Tibial nerve (tissue), 4 donors: Measurements from ENCODE around the gene TIMM23. TPM values are rescaled to one million over a fixed set of nuclear protein-coding genes. Genes with fewer than 3 reads are reported as not detected.
"Not testable (repeated sequence)": the region's sequence is repeated elsewhere in the genome, so short reads cannot be mapped to it uniquely, and the experiment has no call there.

Source experiments
- DNase-seq, 2 donors: peaks; one replicate each; pipeline ENCODE4 v3.0.0-alpha.2; 2019; ENCODE audit warnings: low spot score in 2 of 2
- H3K27ac ChIP-seq, 4 donors: fragments of 200-600 bp; sonication (generic) in 3 of 4; one replicate each; pipeline ENCODE4 v1.5.1; 2017 to 2019; ENCODE audit warnings: mild to moderate bottlenecking in 1 of 4
- H3K27me3 ChIP-seq, 2 donors: fragments of 200-600 bp; sonication (generic) in 1 of 2; one replicate each; pipeline versions ENCODE4 v1.5.1 to v1.6.0; 2017 to 2019
- H3K36me3 ChIP-seq, 3 donors: fragments of 200-600 bp; sonication (generic); one replicate each; pipeline ENCODE4 v1.5.1; 2018 to 2019
- H3K4me1 ChIP-seq, 4 donors: fragments of 200-600 bp; sonication (generic) in 3 of 4; one replicate each; pipeline ENCODE4 v1.5.1; 2017 to 2019
- H3K4me3 ChIP-seq, 4 donors: fragments of 200-600 bp; sonication (generic) in 3 of 4; one replicate each; pipeline ENCODE4 v1.5.1; 2017 to 2019; ENCODE audit warnings: mild to moderate bottlenecking in 1 of 4, moderate library complexity in 1 of 4
- H3K9me3 ChIP-seq, 4 donors: fragments of 200-600 bp; sonication (generic) in 3 of 4; one replicate each; pipeline ENCODE4 v1.5.1; 2017 to 2019
- WGBS, 2 donors: methylation state at CpG; one replicate each; pipeline ENCODE4 v1.1.5; 2018; 5-methylcytosine and 5-hydroxymethylcytosine counted together
- total RNA-seq, 4 donors: library from RNA; depleted of rRNA; stranded (reverse); fragments of >200 nt; gene quantifications; one replicate each; pipeline ENCODE4 v1.1.0, GENCODE V29; 2016
- TF ChIP-seq, protein P1 (sequence below), 5 experiments: fragments of 200-600 bp in 3 of 5; fragments of 450-650 bp in 2 of 5; sonication (generic) in 3 of 5; IDR thresholded peaks; one replicate each; pipeline ENCODE4 v1.5.1; 2016 to 2019; ENCODE audit warnings: antibody characterized with exemption in 5 of 5, mild to moderate bottlenecking in 3 of 5, moderate library complexity in 2 of 5

Gene TIMM23
- total RNA-seq, 4 donors from 2014 or later: 29.6 to 42.9 (median 35.7) TPM

DNA sequence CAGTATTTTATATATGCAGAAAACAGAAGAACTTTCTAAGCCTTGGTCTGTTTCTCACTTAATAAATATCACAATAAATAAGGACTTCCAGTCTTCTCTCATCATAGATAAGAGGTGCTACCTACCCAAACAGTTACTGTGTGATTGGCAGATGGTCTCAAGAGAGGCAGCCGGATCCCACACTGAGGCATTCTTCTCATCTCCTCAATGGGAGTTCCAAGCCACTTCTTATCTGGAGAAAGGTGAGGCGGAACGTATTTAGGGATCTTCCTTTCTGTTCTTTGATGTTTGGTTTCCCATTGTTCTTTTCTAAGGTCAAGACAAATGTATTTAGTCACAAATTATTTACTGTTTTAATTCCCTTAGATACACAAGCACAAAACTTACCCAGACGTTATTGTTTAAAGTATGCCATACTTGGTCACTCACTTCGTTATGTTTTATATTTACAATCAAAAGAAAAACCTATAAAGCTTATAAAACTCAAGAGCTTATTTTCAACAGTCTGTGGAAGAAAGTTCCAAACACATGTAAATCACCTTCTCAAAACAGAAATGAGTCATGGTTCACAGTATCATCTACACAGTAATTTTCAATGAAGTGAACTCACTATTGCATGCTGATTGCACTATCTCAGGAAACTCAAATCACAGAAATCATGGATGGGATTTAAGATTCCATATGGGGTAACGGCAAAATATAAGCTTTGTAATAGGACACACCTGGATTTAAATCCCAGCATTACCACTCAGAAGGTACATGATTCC, 9.4 kb upstream of the TIMM23 start:
- WGBS, 2 donors: 92 to 94% methylated on average over 6 of the region's 6 CpGs
- H3K27me3 ChIP-seq, H3K9me3 ChIP-seq, H3K4me1 ChIP-seq, H3K27ac ChIP-seq, DNase-seq, H3K36me3 ChIP-seq, H3K4me3 ChIP-seq: not testable (repeated sequence)

DNA sequence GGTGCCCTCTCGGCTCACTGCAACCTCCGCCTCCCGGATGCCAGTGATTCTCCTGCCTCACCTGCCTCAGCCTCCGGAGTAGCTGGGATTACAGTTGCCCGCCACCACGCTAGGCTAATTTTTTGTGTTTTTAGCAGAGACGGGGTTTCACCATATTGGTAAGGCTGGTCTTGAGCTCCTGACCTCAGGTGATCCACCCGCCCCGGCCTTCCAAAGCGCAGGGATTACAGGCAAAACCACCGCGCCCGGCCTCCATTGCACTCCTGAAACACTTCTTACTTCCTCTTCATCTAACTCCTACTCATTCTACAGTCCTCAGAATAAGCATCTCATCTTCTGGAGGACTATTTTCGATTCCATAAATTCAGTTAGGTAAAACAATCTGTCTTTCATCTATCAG, 1.3 kb upstream of the TIMM23 start:
- H3K36me3 ChIP-seq, DNase-seq, H3K9me3 ChIP-seq, H3K27ac ChIP-seq, H3K27me3 ChIP-seq: not testable (repeated sequence)
- Histone ChIP-seq H3K4me3 (peak overlapping the region; percentile 50 to 92 (median 73)), H3K4me1 (peaks cover 0 to 30% (median 12%) of the 10 kb centered on the region in 4 donors)
- WGBS, 2 donors: 55 to 56% methylated on average over 14 of the region's 14 CpGs

DNA sequence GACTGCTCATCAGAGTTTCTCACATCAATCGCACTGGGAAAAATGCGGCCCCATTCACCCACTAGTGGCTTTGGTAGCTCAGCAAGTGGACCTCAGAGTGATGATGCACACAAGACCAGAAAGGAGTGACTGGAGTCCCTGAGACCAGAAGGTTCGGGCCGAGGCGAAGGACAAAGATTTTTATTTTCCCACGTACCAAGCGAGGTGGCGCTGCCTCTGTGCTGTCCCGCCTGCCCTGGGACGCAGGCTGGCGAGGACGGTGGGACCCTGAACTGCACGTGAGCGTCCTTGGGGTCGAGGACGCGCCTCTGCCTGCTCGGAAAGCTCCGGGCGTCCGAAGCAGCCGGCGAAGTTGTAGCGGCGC, 565 bp upstream of the TIMM23 start:
- WGBS, 2 donors: 0% methylated on average over 17 to 21 of the region's 25 CpGs
- H3K36me3 ChIP-seq, DNase-seq, H3K27me3 ChIP-seq, H3K9me3 ChIP-seq: not testable (repeated sequence)
- Histone ChIP-seq H3K4me3 (peak overlapping the region; percentile 50 to 92 (median 73)), H3K27ac (peak overlapping the region; percentile 10 to 74 (median 58)), H3K4me1 (peaks cover 0 to 30% (median 12%) of the 10 kb centered on the region in 4 donors)

DNA sequence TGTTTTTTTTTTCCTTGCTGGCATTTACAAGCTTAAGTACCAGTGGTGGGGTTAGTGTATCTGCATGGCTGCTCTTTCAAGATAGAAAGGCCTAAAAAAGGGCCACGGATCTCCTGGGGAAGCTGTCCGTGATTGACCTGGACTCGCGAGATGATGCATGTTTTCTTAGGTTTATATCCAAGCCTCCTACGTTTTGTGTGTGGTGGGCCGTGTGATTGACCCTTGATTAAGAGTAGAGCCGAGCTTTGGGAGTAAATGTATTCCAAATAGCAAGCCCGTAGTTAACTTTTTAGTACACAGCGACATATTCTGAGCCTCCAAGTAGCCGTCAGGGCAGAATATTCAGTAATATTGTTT, 502 bp downstream of the TIMM23 start:
- H3K9me3 ChIP-seq, H3K27me3 ChIP-seq, DNase-seq: not testable (repeated sequence)
- H3K27ac ChIP-seq: peak overlapping the region in 2 of 4 donors; percentile 69 to 74
- peaks cover 0 to 11% (median 0%) of the 10 kb centered on the region in 3 donors for H3K36me3 ChIP-seq
- WGBS, 2 donors: 0 to 1% methylated on average over 10 of the region's 10 CpGs
- peak overlapping the region; percentile 50 to 92 (median 73) for H3K4me3 ChIP-seq
- H3K4me1 ChIP-seq: peaks cover 0 to 30% (median 12%) of the 10 kb centered on the region in 4 donors

DNA sequence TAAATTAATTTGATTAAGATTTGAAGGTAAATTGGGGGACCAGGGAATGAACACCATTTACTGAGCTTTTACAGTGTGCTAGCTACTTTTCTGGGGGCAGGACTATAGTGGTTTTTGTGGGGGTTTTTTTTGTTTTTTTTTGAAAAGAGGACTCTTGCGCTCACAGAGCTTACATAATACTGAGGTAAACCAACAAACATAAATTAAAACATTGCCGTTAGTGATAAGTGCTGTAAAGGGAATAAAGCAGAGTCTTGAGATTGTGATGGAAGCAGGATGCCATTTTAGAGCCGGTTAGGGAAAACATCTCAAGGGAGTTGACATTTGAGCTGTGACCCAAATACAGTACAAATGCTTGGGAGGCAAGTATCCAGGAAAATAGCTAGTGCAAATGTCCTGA, 1.8 kb downstream of the TIMM23 start:
- not testable (repeated sequence) for DNase-seq, H3K27me3 ChIP-seq, H3K27ac ChIP-seq, H3K4me3 ChIP-seq, H3K9me3 ChIP-seq
- WGBS, 2 donors: 54 to 56% methylated on average over 3 of the region's 3 CpGs
- Histone ChIP-seq H3K36me3 (peaks cover 0 to 14% (median 0%) of the 10 kb centered on the region in 3 donors), H3K4me1 (peaks cover 0 to 30% (median 12%) of the 10 kb centered on the region in 4 donors)

DNA sequence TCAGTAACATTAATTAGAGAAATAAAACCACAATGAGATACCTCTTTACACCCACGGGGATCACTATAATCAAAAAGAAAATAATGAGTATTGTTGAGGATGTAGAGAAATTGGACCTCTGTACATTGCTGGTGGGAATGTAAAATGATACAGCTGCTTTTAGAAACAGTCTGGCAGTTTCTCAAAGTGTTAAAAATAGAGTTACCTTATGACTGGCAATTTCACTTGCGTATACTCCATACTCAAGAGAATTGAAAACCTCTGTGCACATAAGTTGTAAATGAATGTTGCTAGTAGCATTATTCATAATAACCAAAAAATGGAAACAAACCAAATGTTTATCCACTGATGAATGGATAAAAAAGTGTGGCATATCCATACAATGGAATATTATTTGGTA, 6.3 kb downstream of the TIMM23 start:
- not testable (repeated sequence) for DNase-seq, H3K27ac ChIP-seq, H3K4me3 ChIP-seq, H3K9me3 ChIP-seq, H3K27me3 ChIP-seq
- peaks cover 0 to 14% (median 4%) of the 10 kb centered on the region in 4 donors for H3K4me1 ChIP-seq
- peaks cover 0 to 14% (median 0%) of the 10 kb centered on the region in 3 donors for H3K36me3 ChIP-seq
- 93 to 100% methylated on average over 1 of the region's 2 CpGs for WGBS, 2 donors

DNA sequence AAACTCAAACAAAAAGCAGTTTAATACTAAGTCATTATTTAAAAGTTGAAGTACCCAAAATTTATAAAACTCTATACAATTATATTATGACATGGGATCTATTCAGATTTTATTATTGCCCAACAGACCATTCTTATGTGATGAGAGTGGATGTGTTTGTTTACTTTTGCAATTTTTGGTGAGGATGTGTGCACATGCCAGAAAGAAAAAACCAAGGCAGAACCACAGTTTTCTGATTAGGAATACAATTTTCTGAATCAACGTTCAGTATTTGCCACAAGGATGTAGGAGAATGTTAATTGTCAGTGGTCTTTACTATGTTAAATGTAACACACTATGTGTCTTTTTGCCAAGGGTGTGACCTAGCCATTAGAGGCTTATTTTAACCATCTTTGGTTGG, 9.1 kb downstream of the TIMM23 start:
- not testable (repeated sequence) for DNase-seq, H3K9me3 ChIP-seq, H3K4me1 ChIP-seq, H3K27ac ChIP-seq, H3K27me3 ChIP-seq, H3K4me3 ChIP-seq
- peaks cover 0 to 20% (median 0%) of the 10 kb centered on the region in 3 donors for H3K36me3 ChIP-seq
- whole genome bisulfite sequencing, 2 donors: 26 to 46% methylated on average over 1 of the region's 1 CpG

DNA sequence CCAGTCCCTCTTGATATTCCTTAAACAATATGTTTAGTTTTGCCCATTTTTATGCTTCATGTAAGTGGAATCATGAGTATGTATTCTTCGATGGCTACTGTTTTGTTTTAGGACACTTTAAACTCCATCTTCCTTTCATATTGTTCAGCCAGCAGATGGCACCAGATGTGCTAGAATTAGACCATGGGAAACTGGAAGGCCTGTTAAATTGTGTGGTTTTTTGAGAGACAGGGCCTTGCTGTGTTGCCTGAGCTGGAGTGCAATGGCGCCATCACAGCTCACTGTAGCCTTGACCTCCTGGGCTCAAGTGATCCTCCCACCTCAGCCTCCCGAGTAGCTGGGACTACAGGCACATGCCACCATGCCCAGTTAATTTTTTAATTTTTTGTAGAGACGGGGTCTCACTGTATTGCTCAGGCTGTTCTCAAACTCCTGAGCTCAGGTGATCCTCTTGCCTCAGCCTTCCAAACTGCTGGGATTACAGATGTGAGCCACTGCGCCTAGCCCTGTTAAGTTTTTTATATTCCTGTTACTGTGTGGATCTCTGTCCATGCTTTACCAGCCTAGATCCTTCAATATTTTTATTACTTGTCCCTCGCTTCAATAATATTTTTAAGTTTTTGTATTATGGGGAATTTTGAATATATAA, 11.4 kb downstream of the TIMM23 start:
- H3K27me3 ChIP-seq, H3K27ac ChIP-seq, H3K4me1 ChIP-seq, H3K4me3 ChIP-seq, H3K9me3 ChIP-seq: not testable (repeated sequence)
- peak in 1 of 2 donors; percentile 72 for DNase-seq
- TF ChIP-seq, protein P1, sequence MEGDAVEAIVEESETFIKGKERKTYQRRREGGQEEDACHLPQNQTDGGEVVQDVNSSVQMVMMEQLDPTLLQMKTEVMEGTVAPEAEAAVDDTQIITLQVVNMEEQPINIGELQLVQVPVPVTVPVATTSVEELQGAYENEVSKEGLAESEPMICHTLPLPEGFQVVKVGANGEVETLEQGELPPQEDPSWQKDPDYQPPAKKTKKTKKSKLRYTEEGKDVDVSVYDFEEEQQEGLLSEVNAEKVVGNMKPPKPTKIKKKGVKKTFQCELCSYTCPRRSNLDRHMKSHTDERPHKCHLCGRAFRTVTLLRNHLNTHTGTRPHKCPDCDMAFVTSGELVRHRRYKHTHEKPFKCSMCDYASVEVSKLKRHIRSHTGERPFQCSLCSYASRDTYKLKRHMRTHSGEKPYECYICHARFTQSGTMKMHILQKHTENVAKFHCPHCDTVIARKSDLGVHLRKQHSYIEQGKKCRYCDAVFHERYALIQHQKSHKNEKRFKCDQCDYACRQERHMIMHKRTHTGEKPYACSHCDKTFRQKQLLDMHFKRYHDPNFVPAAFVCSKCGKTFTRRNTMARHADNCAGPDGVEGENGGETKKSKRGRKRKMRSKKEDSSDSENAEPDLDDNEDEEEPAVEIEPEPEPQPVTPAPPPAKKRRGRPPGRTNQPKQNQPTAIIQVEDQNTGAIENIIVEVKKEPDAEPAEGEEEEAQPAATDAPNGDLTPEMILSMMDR (IDR thresholded peaks at IDR 0.05): peak in 3 of 5 experiments; percentile 14 to 38 (median 23)
- 63 to 74% methylated on average over 5 to 6 of the region's 6 CpGs for WGBS, 2 donors
- peaks cover 0 to 16% (median 0%) of the 10 kb centered on the region in 3 donors for H3K36me3 ChIP-seq

DNA sequence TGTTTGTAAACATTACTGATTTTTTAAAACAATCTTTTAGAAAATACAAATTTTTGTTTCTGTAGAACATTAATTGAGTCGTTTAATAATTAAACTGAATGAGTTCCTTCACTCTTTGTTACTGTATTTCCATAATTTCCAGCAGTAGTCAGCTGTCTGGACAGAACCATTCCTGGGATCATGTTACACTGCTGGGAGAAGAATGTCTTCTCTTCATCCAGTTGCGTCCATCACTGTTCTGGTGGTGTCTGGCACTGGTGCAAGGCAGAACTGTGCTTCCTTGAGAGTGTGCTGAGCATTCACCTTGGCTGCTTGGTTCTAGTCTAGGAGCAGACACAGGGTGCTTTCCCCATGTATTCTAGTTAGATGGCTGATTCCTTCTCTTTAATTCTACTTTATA, 12.2 kb downstream of the TIMM23 start:
- DNase-seq, H3K27ac ChIP-seq, H3K4me1 ChIP-seq, H3K9me3 ChIP-seq, H3K27me3 ChIP-seq, H3K4me3 ChIP-seq: not testable (repeated sequence)
- WGBS, 2 donors: 51 to 56% methylated on average over 2 of the region's 2 CpGs
- H3K36me3 ChIP-seq: peaks cover 0 to 16% (median 0%) of the 10 kb centered on the region in 3 donors

DNA sequence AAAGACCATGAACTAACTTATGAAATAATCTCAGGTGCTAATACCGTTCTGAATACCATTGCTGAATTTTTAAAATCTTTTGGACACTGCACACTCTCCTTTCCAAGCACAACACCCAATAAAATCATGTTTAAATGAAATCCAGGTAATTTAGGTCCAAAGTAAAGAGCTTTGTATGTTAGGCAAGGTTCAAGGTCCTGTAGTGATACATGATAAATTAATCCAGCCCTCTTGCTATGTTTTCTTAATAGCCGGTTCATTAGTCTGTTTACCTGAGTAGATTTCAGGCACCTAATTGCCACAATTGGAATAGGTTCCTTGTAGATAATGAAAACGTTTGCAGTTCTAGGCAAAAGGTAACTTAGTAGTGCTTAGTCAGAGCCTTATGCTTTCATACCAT, 13.3 kb downstream of the TIMM23 start:
- not testable (repeated sequence) for H3K4me1 ChIP-seq, H3K27ac ChIP-seq, H3K4me3 ChIP-seq, H3K27me3 ChIP-seq, H3K9me3 ChIP-seq, DNase-seq
- 86 to 91% methylated on average over 3 of the region's 3 CpGs for WGBS, 2 donors
- peaks cover 0 to 16% (median 0%) of the 10 kb centered on the region in 3 donors for H3K36me3 ChIP-seq
